K562 (cell line): ENCODE data around the gene ABCC1. TPM values are rescaled to one million over a fixed set of nuclear protein-coding genes. Genes with fewer than 3 reads are reported as not detected.

Experiments used
- DDX20 ChIP-seq: fragments of 450-650 bp; IDR thresholded peaks from 2 replicates; pipeline ENCODE4 v1.6.1; 2016; ENCODE audit warnings: missing genetic modification characterization, low read depth, mild to moderate bottlenecking, missing compliant biosample characterization, moderate library complexity
- ZNF561 ChIP-seq: fragments of 450-650 bp; formaldehyde crosslinking; conservative IDR thresholded peaks from 2 replicates; pipeline ENCODE4 v1.4.0; 2020; ENCODE audit warnings: mild to moderate bottlenecking, moderate library complexity
- polyA plus RNA-seq, 8 experiments: library from polyadenylated mRNA; depleted of rRNA in 4 of 8; stranded (reverse) in 5 of 8; unstranded in 3 of 8; fragments of >200 nt; fragmentation: Nextera tagmentation in 2 of 8; fragmentation: Illumina TruSeq in 1 of 8; extraction: Ambion mirVana in 2 of 8; extraction: Trizol in 1 of 8; gene quantifications; 2 replicates each; pipeline versions ENCODE4 v1.2.1 to v1.2.3, GENCODE V29; 2011 to 2014; ENCODE audit warnings: inconsistent platforms in 1 of 8, missing spikeins in 1 of 8
- total RNA-seq, 7 experiments: library from RNA; depleted of rRNA in 6 of 7; stranded (reverse); fragments of >200 nt in 6 of 7; fragmentation: Illumina TruSeq in 2 of 7; extraction: Trizol in 2 of 7; gene quantifications; 2 replicates each; pipeline versions ENCODE4 v1.2.1 to v1.2.3, GENCODE V29; 2011 to 2021; ENCODE audit warnings: low replicate concordance in 1 of 7
- TF ChIP-seq, protein P1 (sequence below): fragments of 250-450 bp; sonication (Bioruptor Pico); IDR thresholded peaks from 2 replicates; pipeline ENCODE4 v1.4.0; 2020; ENCODE audit warnings: mild to moderate bottlenecking, moderate library complexity
- TF ChIP-seq, protein P2 (sequence below), 2 experiments: IDR thresholded peaks; 2 replicates each; pipeline ENCODE4 v1.6.1; 2011; ENCODE audit warnings: borderline replicate concordance in 1 of 2, control low read depth in 1 of 2, low read depth in 1 of 2, low read length in 1 of 2, mild to moderate bottlenecking in 1 of 2, mixed read lengths in 1 of 2, moderate library complexity in 1 of 2; ENCODE audit not compliant: insufficient read depth in 1 of 2, insufficient read length in 1 of 2, poor library complexity in 1 of 2, severe bottlenecking in 1 of 2; ENCODE audit errors: extremely low read depth in 1 of 2
- TF ChIP-seq, protein P3 (sequence below), 2 experiments: fragments of 450-650 bp in 1 of 2; sonication (generic) in 1 of 2; formaldehyde crosslinking in 1 of 2; IDR thresholded peaks; 2 replicates each; pipeline versions ENCODE4 v1.7.1 to v1.9.0; 2016 to 2022; ENCODE audit warnings: inconsistent platforms in 1 of 2, mild to moderate bottlenecking in 1 of 2, missing genetic modification reagents in 1 of 2

ABCC1 gene
- total and polyA plus RNA-seq, 9 of the 15 experiments (the other 6 are each of a cell fraction or from before 2014, with no cell fraction given), result 3.9 to 41.6 (median 10.0) TPM

DNA sequence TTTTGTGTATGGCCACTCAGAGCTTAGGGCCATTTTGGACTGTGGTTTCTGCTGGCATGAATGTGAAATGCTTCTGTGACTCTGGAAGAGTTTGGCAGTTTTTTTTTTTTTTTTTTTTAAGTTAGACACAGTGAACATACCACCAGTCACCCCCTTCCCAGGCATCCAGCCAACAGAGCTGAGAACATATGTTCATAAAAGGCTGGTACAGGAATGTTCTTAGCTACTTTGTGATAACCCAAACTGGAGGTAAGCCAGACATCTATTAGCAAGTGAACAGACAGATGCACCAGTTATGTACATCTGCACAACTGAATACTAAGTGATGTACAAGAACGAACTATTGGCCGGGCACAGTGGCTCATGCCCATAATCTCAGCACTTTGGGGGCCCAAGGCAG, 92.7 kb downstream of the ABCC1 start (continued):
- no peak for TF ChIP-seq DDX20 (tag)
- TF ChIP-seq, protein P1, sequence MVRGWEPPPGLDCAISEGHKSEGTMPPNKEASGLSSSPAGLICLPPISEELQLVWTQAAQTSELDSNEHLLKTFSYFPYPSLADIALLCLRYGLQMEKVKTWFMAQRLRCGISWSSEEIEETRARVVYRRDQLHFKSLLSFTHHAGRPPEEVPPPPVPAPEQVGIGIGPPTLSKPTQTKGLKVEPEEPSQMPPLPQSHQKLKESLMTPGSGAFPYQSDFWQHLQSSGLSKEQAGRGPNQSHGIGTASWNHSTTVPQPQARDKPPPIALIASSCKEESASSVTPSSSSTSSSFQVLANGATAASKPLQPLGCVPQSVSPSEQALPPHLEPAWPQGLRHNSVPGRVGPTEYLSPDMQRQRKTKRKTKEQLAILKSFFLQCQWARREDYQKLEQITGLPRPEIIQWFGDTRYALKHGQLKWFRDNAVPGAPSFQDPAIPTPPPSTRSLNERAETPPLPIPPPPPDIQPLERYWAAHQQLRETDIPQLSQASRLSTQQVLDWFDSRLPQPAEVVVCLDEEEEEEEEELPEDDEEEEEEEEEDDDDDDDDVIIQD (CRISPR knock-in tag), result no peak
- TF ChIP-seq, protein P2, sequence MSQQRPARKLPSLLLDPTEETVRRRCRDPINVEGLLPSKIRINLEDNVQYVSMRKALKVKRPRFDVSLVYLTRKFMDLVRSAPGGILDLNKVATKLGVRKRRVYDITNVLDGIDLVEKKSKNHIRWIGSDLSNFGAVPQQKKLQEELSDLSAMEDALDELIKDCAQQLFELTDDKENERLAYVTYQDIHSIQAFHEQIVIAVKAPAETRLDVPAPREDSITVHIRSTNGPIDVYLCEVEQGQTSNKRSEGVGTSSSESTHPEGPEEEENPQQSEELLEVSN (IDR thresholded peaks at IDR 0.05; ENCODE audit: borderline replicate concordance in 1 of 2, extremely low read depth in 1 of 2, insufficient read depth in 1 of 2, insufficient read length in 1 of 2, low read depth in 1 of 2, low read length in 1 of 2, poor library complexity in 1 of 2, severe bottlenecking in 1 of 2), result no peak
- TF ChIP-seq, protein P3, sequence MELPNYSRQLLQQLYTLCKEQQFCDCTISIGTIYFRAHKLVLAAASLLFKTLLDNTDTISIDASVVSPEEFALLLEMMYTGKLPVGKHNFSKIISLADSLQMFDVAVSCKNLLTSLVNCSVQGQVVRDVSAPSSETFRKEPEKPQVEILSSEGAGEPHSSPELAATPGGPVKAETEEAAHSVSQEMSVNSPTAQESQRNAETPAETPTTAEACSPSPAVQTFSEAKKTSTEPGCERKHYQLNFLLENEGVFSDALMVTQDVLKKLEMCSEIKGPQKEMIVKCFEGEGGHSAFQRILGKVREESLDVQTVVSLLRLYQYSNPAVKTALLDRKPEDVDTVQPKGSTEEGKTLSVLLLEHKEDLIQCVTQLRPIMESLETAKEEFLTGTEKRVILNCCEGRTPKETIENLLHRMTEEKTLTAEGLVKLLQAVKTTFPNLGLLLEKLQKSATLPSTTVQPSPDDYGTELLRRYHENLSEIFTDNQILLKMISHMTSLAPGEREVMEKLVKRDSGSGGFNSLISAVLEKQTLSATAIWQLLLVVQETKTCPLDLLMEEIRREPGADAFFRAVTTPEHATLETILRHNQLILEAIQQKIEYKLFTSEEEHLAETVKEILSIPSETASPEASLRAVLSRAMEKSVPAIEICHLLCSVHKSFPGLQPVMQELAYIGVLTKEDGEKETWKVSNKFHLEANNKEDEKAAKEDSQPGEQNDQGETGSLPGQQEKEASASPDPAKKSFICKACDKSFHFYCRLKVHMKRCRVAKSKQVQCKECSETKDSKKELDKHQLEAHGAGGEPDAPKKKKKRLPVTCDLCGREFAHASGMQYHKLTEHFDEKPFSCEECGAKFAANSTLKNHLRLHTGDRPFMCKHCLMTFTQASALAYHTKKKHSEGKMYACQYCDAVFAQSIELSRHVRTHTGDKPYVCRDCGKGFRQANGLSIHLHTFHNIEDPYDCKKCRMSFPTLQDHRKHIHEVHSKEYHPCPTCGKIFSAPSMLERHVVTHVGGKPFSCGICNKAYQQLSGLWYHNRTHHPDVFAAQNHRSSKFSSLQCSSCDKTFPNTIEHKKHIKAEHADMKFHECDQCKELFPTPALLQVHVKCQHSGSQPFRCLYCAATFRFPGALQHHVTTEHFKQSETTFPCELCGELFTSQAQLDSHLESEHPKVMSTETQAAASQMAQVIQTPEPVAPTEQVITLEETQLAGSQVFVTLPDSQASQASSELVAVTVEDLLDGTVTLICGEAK (IDR thresholded peaks at IDR 0.05), result no peak
- TF ChIP-seq, protein P3 (CRISPR knock-in tag; IDR thresholded peaks at IDR 0.05), result no peak
- TF ChIP-seq ZNF561 (CRISPR knock-in tag), result no peak
